Measurements from ENCODE around the gene DMPK.

Gene DMPK

GRCh38 chr19:45823182-45823581, 40.9 kb upstream of the DMPK start:
- no peaks in the 10 kb centered on the region for H3K27me3 ChIP-seq (ENCODE audit: control insufficient read depth in 5 of 5, insufficient read depth in 4 of 5, low read length in 5 of 5)
- H3K9me3 ChIP-seq (ENCODE audit: control insufficient read depth in 5 of 5, low read length in 5 of 5) = no peaks in the 10 kb centered on the region
- H3K27ac ChIP-seq (ENCODE audit: low read depth, low read length) = no peak overlapping the region
- peaks cover 0 to 95% (median 85%) of the 10 kb centered on the region in 5 donors for H3K36me3 ChIP-seq (ENCODE audit: control insufficient read depth in 5 of 5, insufficient read depth in 5 of 5, low read length in 5 of 5)
- no peak overlapping the region for H3K9ac ChIP-seq (ENCODE audit: low read length in 5 of 5)
- no peak overlapping the region for H3K4me3 ChIP-seq (ENCODE audit: low read depth in 1 of 5, low read length in 5 of 5)
- H3K4me1 ChIP-seq (ENCODE audit: control insufficient read depth in 5 of 5, insufficient read depth in 5 of 5, low read length in 5 of 5) = no peaks in the 10 kb centered on the region

- H3K36me3 ChIP-seq (ENCODE audit: control insufficient read depth in 5 of 5, insufficient read depth in 5 of 5, low read length in 5 of 5) = peaks cover 0 to 95% (median 81%) of the 10 kb centered on the region in 5 donors
- no peaks in the 10 kb centered on the region for H3K27me3 ChIP-seq (ENCODE audit: control insufficient read depth in 5 of 5, insufficient read depth in 4 of 5, low read length in 5 of 5)
- H3K4me3 ChIP-seq (ENCODE audit: low read depth in 1 of 5, low read length in 5 of 5) = no peak overlapping the region
- no peaks in the 10 kb centered on the region for H3K9me3 ChIP-seq (ENCODE audit: control insufficient read depth in 5 of 5, low read length in 5 of 5)
- no peak overlapping the region for H3K27ac ChIP-seq (ENCODE audit: low read depth, low read length)
- no peak overlapping the region for H3K9ac ChIP-seq (ENCODE audit: low read length in 5 of 5)
- H3K4me1 ChIP-seq (ENCODE audit: control insufficient read depth in 5 of 5, insufficient read depth in 5 of 5, low read length in 5 of 5) = no peaks in the 10 kb centered on the region
Observed at GRCh38 chr19:45822716-45823115, 40.4 kb upstream of the DMPK start.

- Histone ChIP-seq H3K36me3 (ENCODE audit: control insufficient read depth in 5 of 5, insufficient read depth in 5 of 5, low read length in 5 of 5) (peaks cover 0 to 85% (median 69%) of the 10 kb centered on the region in 5 donors), H3K9me3 (ENCODE audit: control insufficient read depth in 5 of 5, low read length in 5 of 5) (no peaks in the 10 kb centered on the region), H3K4me1 (ENCODE audit: control insufficient read depth in 5 of 5, insufficient read depth in 5 of 5, low read length in 5 of 5) (peaks cover 0 to 3% (median 0%) of the 10 kb centered on the region in 5 donors), H3K27ac (ENCODE audit: low read depth, low read length) (no peak overlapping the region), H3K9ac (ENCODE audit: low read length in 5 of 5) (no peak overlapping the region), H3K4me3 (ENCODE audit: low read depth in 1 of 5, low read length in 5 of 5) (no peak overlapping the region), H3K27me3 (ENCODE audit: control insufficient read depth in 5 of 5, insufficient read depth in 4 of 5, low read length in 5 of 5) (no peaks in the 10 kb centered on the region)
Observed at GRCh38 chr19:45821570-45821969, 39.3 kb upstream of the DMPK start.

- Histone ChIP-seq H3K9me3 (ENCODE audit: control insufficient read depth in 5 of 5, low read length in 5 of 5) (no peaks in the 10 kb centered on the region), H3K9ac (ENCODE audit: low read length in 5 of 5) (no peak overlapping the region), H3K4me3 (ENCODE audit: low read depth in 1 of 5, low read length in 5 of 5) (no peak overlapping the region), H3K27me3 (ENCODE audit: control insufficient read depth in 5 of 5, insufficient read depth in 4 of 5, low read length in 5 of 5) (no peaks in the 10 kb centered on the region), H3K27ac (ENCODE audit: low read depth, low read length) (no peak overlapping the region), H3K4me1 (ENCODE audit: control insufficient read depth in 5 of 5, insufficient read depth in 5 of 5, low read length in 5 of 5) (peaks cover 0 to 3% (median 0%) of the 10 kb centered on the region in 5 donors), H3K36me3 (ENCODE audit: control insufficient read depth in 5 of 5, insufficient read depth in 5 of 5, low read length in 5 of 5) (peaks cover 0 to 80% (median 65%) of the 10 kb centered on the region in 5 donors)
Observed at GRCh38 chr19:45821103-45821521, 38.8 kb upstream of the DMPK start.

GRCh38 chr19:45820413-45821102, 38.3 kb upstream of the DMPK start:
- H3K36me3 ChIP-seq (ENCODE audit: control insufficient read depth in 5 of 5, insufficient read depth in 5 of 5, low read length in 5 of 5) = peaks cover 0 to 75% (median 59%) of the 10 kb centered on the region in 5 donors
- H3K27me3 ChIP-seq (ENCODE audit: control insufficient read depth in 5 of 5, insufficient read depth in 4 of 5, low read length in 5 of 5) = no peaks in the 10 kb centered on the region
- H3K9me3 ChIP-seq (ENCODE audit: control insufficient read depth in 5 of 5, low read length in 5 of 5) = no peaks in the 10 kb centered on the region
- H3K4me3 ChIP-seq (ENCODE audit: low read depth in 1 of 5, low read length in 5 of 5) = no peak overlapping the region
- H3K4me1 ChIP-seq (ENCODE audit: control insufficient read depth in 5 of 5, insufficient read depth in 5 of 5, low read length in 5 of 5) = peaks cover 0 to 7% (median 0%) of the 10 kb centered on the region in 5 donors
- no peak overlapping the region for H3K9ac ChIP-seq (ENCODE audit: low read length in 5 of 5)
- no peak overlapping the region for H3K27ac ChIP-seq (ENCODE audit: low read depth, low read length)

- peaks cover 0 to 4% (median 2%) of the 10 kb centered on the region in 5 donors for H3K27me3 ChIP-seq (ENCODE audit: control insufficient read depth in 5 of 5, insufficient read depth in 4 of 5, low read length in 5 of 5)
- H3K4me3 ChIP-seq (ENCODE audit: low read depth in 1 of 5, low read length in 5 of 5) = no peak overlapping the region
- no peak overlapping the region for H3K27ac ChIP-seq (ENCODE audit: low read depth, low read length)
- peaks cover 0 to 12% (median 0%) of the 10 kb centered on the region in 5 donors for H3K4me1 ChIP-seq (ENCODE audit: control insufficient read depth in 5 of 5, insufficient read depth in 5 of 5, low read length in 5 of 5)
- H3K9ac ChIP-seq (ENCODE audit: low read length in 5 of 5) = no peak overlapping the region
- H3K36me3 ChIP-seq (ENCODE audit: control insufficient read depth in 5 of 5, insufficient read depth in 5 of 5, low read length in 5 of 5) = peaks cover 0 to 67% (median 51%) of the 10 kb centered on the region in 5 donors
- H3K9me3 ChIP-seq (ENCODE audit: control insufficient read depth in 5 of 5, low read length in 5 of 5) = no peaks in the 10 kb centered on the region
Observed at GRCh38 chr19:45819769-45820168, 37.5 kb upstream of the DMPK start.

GRCh38 chr19:45817725-45818301, 35.5 kb upstream of the DMPK start:
- Histone ChIP-seq H3K27me3 (ENCODE audit: control insufficient read depth in 5 of 5, insufficient read depth in 4 of 5, low read length in 5 of 5) (peaks cover 0 to 10% (median 5%) of the 10 kb centered on the region in 5 donors), H3K9ac (ENCODE audit: low read length in 5 of 5) (no peak overlapping the region), H3K4me1 (ENCODE audit: control insufficient read depth in 5 of 5, insufficient read depth in 5 of 5, low read length in 5 of 5) (peaks cover 0 to 12% (median 0%) of the 10 kb centered on the region in 5 donors), H3K27ac (ENCODE audit: low read depth, low read length) (no peak overlapping the region), H3K9me3 (ENCODE audit: control insufficient read depth in 5 of 5, low read length in 5 of 5) (no peaks in the 10 kb centered on the region), H3K4me3 (ENCODE audit: low read depth in 1 of 5, low read length in 5 of 5) (no peak overlapping the region), H3K36me3 (ENCODE audit: control insufficient read depth in 5 of 5, insufficient read depth in 5 of 5, low read length in 5 of 5) (peaks cover 0 to 48% (median 35%) of the 10 kb centered on the region in 5 donors)

- Histone ChIP-seq H3K27ac (ENCODE audit: low read depth, low read length) (no peak overlapping the region), H3K4me1 (ENCODE audit: control insufficient read depth in 5 of 5, insufficient read depth in 5 of 5, low read length in 5 of 5) (peaks cover 0 to 12% (median 0%) of the 10 kb centered on the region in 5 donors), H3K27me3 (ENCODE audit: control insufficient read depth in 5 of 5, insufficient read depth in 4 of 5, low read length in 5 of 5) (peaks cover 0 to 10% (median 5%) of the 10 kb centered on the region in 5 donors), H3K4me3 (ENCODE audit: low read depth in 1 of 5, low read length in 5 of 5) (no peak overlapping the region), H3K36me3 (ENCODE audit: control insufficient read depth in 5 of 5, insufficient read depth in 5 of 5, low read length in 5 of 5) (peaks cover 0 to 41% (median 29%) of the 10 kb centered on the region in 5 donors), H3K9ac (ENCODE audit: low read length in 5 of 5) (no peak overlapping the region), H3K9me3 (ENCODE audit: control insufficient read depth in 5 of 5, low read length in 5 of 5) (no peaks in the 10 kb centered on the region)
Observed at GRCh38 chr19:45817010-45817724, 34.9 kb upstream of the DMPK start.

GRCh38 chr19:45816236-45817009, 34.1 kb upstream of the DMPK start:
- H3K36me3 ChIP-seq (ENCODE audit: control insufficient read depth in 5 of 5, insufficient read depth in 5 of 5, low read length in 5 of 5) = peaks cover 0 to 36% (median 25%) of the 10 kb centered on the region in 5 donors
- peaks cover 0 to 12% (median 0%) of the 10 kb centered on the region in 5 donors for H3K4me1 ChIP-seq (ENCODE audit: control insufficient read depth in 5 of 5, insufficient read depth in 5 of 5, low read length in 5 of 5)
- H3K9me3 ChIP-seq (ENCODE audit: control insufficient read depth in 5 of 5, low read length in 5 of 5) = no peaks in the 10 kb centered on the region
- H3K27me3 ChIP-seq (ENCODE audit: control insufficient read depth in 5 of 5, insufficient read depth in 4 of 5, low read length in 5 of 5) = peaks cover 0 to 10% (median 5%) of the 10 kb centered on the region in 5 donors
- H3K9ac ChIP-seq (ENCODE audit: low read length in 5 of 5) = no peak overlapping the region
- H3K27ac ChIP-seq (ENCODE audit: low read depth, low read length) = no peak overlapping the region
- no peak overlapping the region for H3K4me3 ChIP-seq (ENCODE audit: low read depth in 1 of 5, low read length in 5 of 5)
